ENCODE results near the gene ASTE1. TPM values are rescaled to one million over a fixed set of nuclear protein-coding genes. Genes with fewer than 3 reads are reported as not detected.

The ASTE1 gene
- total and polyA plus RNA-seq, 10 of the 15 experiments (the other 5 are each of a cell fraction or from before 2014, with no cell fraction given), result 5.1 to 12.0 (median 8.2) TPM

- TF ChIP-seq ZSCAN29 (IDR thresholded peaks at IDR 0.05) (no peak), E4F1 (IDR thresholded peaks at IDR 0.05; ENCODE audit: borderline replicate concordance, partially characterized antibody) (peak; percentile 48), RAD21 (IDR thresholded peaks at IDR 0.05; ENCODE audit: insufficient read depth, low read depth, low read length) (no peak), KAT2A (conservative IDR thresholded peaks at IDR 0.05; ENCODE audit: control insufficient read depth, low read depth, low read length) (no peak), POLR2A (IDR thresholded peaks at IDR 0.05; ENCODE audit: low read depth, low read length) (peak; percentile 98), NFYA (IDR thresholded peaks at IDR 0.05; ENCODE audit: borderline replicate concordance, low read depth, low read length) (no peak), ZBED1 (IDR thresholded peaks at IDR 0.05; ENCODE audit: borderline replicate concordance) (no peak), NFIC (IDR thresholded peaks at IDR 0.05; ENCODE audit: low read depth, low read length) (no peak), ZNF274 (IDR thresholded peaks at IDR 0.05; ENCODE audit: insufficient read depth, insufficient read length) (no peak), CBX5 (IDR thresholded peaks at IDR 0.05; ENCODE audit: low read depth) (no peak), MLLT1 (IDR thresholded peaks at IDR 0.05) (no peak; the same call in 1 of the 2 replicates), KDM1A (IDR thresholded peaks at IDR 0.05; ENCODE audit: borderline replicate concordance) (no peak), CHD1 (IDR thresholded peaks at IDR 0.05; ENCODE audit: low read depth, low read length) (no peak), NRF1 (conservative IDR thresholded peaks at IDR 0.05; ENCODE audit: low read depth, low read length) (no peak), ZNF217 (IDR thresholded peaks at IDR 0.05) (no peak), NBN (IDR thresholded peaks at IDR 0.05) (0 out of 2 replicates have a peak, but pooled peaks have one; percentile 65), SMAD5 (IDR thresholded peaks at IDR 0.05; ENCODE audit: low read depth) (peak; percentile 79), DPF2 (IDR thresholded peaks at IDR 0.05) (no peak), E2F4 (IDR thresholded peaks at IDR 0.05; ENCODE audit: low read depth, low read length) (0 out of 2 replicates have a peak, but pooled peaks have one; percentile 2), SP1 (IDR thresholded peaks at IDR 0.05; ENCODE audit: low read depth, low read length) (no peak), SIN3A (IDR thresholded peaks at IDR 0.05; ENCODE audit: low read depth, low read length) (peak; percentile 94), CREB1 (IDR thresholded peaks at IDR 0.05; ENCODE audit: low read depth) (0 out of 2 replicates have a peak, but pooled peaks have one; percentile 41), NFYB (IDR thresholded peaks at IDR 0.05; ENCODE audit: insufficient read depth, low read depth, low read length) (no peak), IKZF2 (IDR thresholded peaks at IDR 0.05) (peak; percentile 43 to 45; a peak in 2 of 4 replicates), RB1 (IDR thresholded peaks at IDR 0.05; ENCODE audit: borderline replicate concordance) (peak; percentile 57; the same call in 1 of the 2 replicates), USF2 (IDR thresholded peaks at IDR 0.05; ENCODE audit: borderline replicate concordance, low read depth, low read length) (no peak)
These were observed at the start of gene ASTE1, which contains the start of gene NEK11 (continued) for GRCh38 chr3:131026321-131027151.

Measured in GM12878 (cell line).